ENCODE data around the gene SHB. TPM values are rescaled to one million over a fixed set of nuclear protein-coding genes. Genes with fewer than 3 reads are reported as not detected.
A peak's percentile ranks its signal among the peaks of the same experiment; 100 is the strongest.

SHB gene
- total and polyA plus RNA-seq, 2 of the 13 experiments (the other 11 are each of a cell fraction or from before 2014, with no cell fraction given), result 19.4 to 20.7 TPM

GRCh38 chr9:38068701-38069628, at the start of gene SHB (continued):
- TF ChIP-seq, protein P1, sequence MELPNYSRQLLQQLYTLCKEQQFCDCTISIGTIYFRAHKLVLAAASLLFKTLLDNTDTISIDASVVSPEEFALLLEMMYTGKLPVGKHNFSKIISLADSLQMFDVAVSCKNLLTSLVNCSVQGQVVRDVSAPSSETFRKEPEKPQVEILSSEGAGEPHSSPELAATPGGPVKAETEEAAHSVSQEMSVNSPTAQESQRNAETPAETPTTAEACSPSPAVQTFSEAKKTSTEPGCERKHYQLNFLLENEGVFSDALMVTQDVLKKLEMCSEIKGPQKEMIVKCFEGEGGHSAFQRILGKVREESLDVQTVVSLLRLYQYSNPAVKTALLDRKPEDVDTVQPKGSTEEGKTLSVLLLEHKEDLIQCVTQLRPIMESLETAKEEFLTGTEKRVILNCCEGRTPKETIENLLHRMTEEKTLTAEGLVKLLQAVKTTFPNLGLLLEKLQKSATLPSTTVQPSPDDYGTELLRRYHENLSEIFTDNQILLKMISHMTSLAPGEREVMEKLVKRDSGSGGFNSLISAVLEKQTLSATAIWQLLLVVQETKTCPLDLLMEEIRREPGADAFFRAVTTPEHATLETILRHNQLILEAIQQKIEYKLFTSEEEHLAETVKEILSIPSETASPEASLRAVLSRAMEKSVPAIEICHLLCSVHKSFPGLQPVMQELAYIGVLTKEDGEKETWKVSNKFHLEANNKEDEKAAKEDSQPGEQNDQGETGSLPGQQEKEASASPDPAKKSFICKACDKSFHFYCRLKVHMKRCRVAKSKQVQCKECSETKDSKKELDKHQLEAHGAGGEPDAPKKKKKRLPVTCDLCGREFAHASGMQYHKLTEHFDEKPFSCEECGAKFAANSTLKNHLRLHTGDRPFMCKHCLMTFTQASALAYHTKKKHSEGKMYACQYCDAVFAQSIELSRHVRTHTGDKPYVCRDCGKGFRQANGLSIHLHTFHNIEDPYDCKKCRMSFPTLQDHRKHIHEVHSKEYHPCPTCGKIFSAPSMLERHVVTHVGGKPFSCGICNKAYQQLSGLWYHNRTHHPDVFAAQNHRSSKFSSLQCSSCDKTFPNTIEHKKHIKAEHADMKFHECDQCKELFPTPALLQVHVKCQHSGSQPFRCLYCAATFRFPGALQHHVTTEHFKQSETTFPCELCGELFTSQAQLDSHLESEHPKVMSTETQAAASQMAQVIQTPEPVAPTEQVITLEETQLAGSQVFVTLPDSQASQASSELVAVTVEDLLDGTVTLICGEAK (IDR thresholded peaks at IDR 0.05), result no peak
- TF ChIP-seq, protein P1 (CRISPR knock-in tag; IDR thresholded peaks at IDR 0.05), result no peak
- peak; percentile 83 for TF ChIP-seq POLR2G (IDR thresholded peaks at IDR 0.05; ENCODE audit: low read depth, low read length)
- no peak for TF ChIP-seq TEAD3 (CRISPR knock-in tag; optimal IDR thresholded peaks at IDR 0.05; ENCODE audit: borderline replicate concordance)
- no peak for TF ChIP-seq ZNF282 (IDR thresholded peaks at IDR 0.05; ENCODE audit: partially characterized antibody)
- TF ChIP-seq, protein P2, sequence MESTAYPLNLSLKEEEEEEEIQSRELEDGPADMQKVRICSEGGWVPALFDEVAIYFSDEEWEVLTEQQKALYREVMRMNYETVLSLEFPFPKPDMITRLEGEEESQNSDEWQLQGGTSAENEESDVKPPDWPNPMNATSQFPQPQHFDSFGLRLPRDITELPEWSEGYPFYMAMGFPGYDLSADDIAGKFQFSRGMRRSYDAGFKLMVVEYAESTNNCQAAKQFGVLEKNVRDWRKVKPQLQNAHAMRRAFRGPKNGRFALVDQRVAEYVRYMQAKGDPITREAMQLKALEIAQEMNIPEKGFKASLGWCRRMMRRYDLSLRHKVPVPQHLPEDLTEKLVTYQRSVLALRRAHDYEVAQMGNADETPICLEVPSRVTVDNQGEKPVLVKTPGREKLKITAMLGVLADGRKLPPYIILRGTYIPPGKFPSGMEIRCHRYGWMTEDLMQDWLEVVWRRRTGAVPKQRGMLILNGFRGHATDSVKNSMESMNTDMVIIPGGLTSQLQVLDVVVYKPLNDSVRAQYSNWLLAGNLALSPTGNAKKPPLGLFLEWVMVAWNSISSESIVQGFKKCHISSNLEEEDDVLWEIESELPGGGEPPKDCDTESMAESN (CRISPR knock-in tag; conservative IDR thresholded peaks at IDR 0.05), result 0 out of 2 replicates have a peak, but pooled peaks have one; percentile 11
- TF ChIP-seq RFX5 (IDR thresholded peaks at IDR 0.05; ENCODE audit: low read depth, low read length), result no peak
- TF ChIP-seq SATB2 (CRISPR knock-in tag; IDR thresholded peaks at IDR 0.05), result no peak
- TF ChIP-seq, protein P3, sequence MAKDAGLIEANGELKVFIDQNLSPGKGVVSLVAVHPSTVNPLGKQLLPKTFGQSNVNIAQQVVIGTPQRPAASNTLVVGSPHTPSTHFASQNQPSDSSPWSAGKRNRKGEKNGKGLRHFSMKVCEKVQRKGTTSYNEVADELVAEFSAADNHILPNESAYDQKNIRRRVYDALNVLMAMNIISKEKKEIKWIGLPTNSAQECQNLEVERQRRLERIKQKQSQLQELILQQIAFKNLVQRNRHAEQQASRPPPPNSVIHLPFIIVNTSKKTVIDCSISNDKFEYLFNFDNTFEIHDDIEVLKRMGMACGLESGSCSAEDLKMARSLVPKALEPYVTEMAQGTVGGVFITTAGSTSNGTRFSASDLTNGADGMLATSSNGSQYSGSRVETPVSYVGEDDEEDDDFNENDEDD (CRISPR knock-in tag; IDR thresholded peaks at IDR 0.05; ENCODE audit: borderline replicate concordance), result 0 out of 2 replicates have a peak, but pooled peaks have one; percentile 14
- peak; percentile 40; the same call in 1 of the 2 replicates for TF ChIP-seq GABPB1 (CRISPR knock-in tag; IDR thresholded peaks at IDR 0.05)
- no peak for TF ChIP-seq SYNCRIP (IDR thresholded peaks at IDR 0.05; ENCODE audit: insufficient read depth, low read depth, low read length)
- peak; percentile 39; the same call in 1 of the 2 replicates for TF ChIP-seq ZNF773 (CRISPR knock-in tag; IDR thresholded peaks at IDR 0.05; ENCODE audit: borderline replicate concordance)
- no peak for TF ChIP-seq ZNF225 (CRISPR knock-in tag; IDR thresholded peaks at IDR 0.05)

Data from HepG2 (cell line).